ENCODE data around the gene MC1R.
"Not testable (repeated sequence)": the region's sequence is repeated elsewhere in the genome, so short reads cannot be mapped to it uniquely, and the experiment has no call there.

Gene MC1R

DNA sequence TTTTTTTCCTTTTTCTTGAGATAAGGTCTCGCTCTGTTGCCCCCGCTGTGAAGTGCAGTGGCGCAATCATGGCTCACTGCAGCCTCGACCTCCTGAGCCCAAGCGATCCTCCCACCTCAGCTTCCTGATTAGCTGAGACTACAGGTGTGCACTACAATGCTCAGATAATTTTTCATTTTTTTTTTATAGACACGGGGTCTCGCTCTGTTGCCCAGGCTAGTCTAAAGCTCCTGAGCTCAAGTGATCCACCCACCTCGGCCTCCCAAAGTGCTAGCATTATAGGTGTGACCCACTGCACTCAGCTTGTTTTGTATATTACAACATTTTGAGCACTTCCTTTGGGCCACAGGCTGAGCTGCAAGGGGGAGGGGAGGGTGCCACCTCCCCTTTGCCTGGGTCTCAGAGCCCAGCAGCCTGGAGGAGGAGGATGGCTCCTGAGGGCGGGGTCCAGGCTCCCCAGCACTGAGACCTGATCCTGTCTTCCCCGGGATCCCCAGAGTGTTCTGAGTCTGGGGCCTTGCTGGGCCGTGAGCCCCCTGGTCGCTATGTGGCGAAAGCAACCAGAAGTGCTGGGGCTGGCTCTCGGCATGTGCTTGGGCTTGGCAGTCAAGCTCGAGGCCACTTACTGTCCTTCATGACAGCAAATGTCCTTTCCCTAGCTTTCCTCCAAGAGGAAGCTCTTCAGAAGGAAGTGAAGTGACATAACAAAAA lies 38.0 kb downstream of the MC1R start:
- DNase-seq (ENCODE audit: low read depth, low spot score), result no peak
- H3K27ac ChIP-seq, result no peak overlapping the region

DNA sequence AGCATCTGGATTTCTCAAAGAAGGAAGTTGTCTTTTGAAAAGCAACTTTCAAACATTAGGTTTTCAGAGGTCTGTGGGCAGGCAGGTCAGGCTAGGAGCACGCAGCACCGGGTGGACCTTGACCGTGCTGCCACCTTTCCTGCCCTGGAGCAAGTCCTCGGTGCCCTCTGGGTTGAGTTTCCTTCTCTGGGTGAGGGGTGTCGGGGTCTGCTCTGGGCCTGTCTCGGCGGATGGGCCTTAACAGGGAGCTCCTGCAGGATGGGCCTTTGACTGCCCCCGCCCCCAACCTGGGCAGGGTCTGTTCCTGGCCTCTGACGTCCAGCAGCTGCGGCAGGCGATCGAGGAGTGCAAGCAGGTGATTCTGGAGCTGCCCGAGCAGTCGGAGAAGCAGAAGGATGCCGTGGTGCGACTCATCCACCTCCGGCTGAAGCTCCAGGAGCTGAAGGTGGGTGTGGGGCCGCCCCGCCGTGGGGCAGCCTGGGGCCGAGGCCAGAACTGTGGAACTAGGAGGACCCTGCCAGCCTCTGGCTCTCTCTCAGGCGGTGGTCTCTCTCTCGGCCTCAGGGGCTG lies 38.6 kb downstream of the MC1R start:
- no peak for DNase-seq (ENCODE audit: low read depth, low spot score)
- no peak overlapping the region for H3K27ac ChIP-seq

DNA sequence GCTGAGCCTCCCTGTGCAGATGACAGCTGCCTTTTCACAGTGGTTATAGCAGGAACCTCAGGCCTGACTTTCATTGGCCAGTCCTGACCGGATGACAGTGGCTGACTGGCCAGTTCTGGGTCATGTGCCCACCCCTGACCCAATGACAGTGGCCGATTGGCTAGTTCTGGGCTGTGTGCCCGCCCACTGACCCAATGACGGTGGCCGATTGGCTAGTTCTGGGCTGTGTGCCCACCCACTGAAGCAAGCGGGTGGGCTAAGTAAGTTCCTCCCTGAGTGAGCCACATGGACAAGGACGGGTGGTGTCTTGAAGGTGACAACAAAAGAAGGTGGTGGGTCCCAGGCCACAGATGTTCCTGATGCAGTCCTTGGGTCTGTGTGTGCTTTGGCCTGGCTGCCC lies 39.4 kb downstream of the MC1R start:
- no peak overlapping the region for H3K27ac ChIP-seq
- DNase-seq (ENCODE audit: low read depth, low spot score), result no peak

DNA sequence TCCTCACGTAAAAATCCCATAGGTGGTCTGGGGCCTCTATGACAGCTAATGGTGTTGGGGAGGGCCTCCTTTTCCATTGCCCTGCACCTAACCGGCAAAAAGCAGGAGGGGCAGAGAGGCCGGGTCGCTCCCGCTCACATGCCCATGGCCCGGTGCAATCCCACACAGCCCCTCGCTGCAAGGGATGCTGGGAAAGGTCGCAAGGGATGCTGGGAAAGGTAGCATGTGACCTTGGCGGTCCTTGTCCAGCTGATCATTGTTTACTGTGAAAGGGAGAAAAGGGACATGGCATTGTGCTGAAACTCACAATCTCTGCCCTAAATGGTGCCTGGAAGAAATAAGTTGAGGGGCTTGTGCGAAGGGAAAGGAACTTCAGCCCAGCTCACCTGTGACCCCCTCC lies 39.9 kb downstream of the MC1R start:
- no peak for DNase-seq (ENCODE audit: low read depth, low spot score)
- H3K27ac ChIP-seq, result no peak overlapping the region

DNA sequence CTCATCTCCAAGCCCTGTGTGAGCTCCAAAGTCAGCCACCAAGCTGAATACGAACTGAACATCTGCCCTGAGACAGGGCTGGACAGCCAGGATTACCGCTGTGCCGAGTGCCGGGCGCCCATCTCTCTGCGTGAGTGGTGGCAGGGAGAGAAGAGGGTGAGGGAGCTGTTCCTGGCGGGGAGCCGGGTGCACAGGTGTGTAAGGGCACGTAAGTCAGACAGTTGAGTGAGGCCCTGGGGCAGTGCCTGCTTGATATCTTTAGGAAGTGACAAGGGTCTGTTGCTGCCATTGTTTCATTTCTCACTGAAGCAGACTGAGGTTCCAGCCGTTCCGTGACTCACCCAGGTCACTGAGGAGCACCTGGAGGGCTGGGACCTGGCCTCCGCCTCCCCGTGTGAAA lies 42.3 kb downstream of the MC1R start:
- no peak for DNase-seq (ENCODE audit: low read depth, low spot score)
- H3K27ac ChIP-seq, result no peak overlapping the region

DNA sequence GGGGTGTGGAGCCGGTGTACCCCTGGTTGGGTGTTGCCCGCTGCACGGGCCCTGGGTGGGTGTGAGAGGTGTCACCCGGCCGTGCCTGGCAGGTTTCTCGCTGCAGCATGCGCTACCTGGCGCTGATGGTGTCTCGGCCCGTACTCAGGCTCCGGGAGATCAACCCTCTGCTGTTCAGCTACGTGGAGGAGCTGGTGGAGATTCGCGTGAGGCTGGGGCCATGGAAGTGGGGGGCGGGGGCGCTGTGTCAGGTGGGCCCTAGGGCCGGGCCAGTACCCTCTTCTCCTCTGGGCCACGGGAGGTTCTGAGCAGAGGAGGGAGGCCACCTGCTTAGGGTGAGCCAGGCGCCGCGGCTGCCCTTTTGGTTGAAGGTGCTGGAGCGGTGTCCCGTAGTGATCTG lies 43.3 kb downstream of the MC1R start:
- no peak for DNase-seq (ENCODE audit: low read depth, low spot score)
- no peak overlapping the region for H3K27ac ChIP-seq

DNA sequence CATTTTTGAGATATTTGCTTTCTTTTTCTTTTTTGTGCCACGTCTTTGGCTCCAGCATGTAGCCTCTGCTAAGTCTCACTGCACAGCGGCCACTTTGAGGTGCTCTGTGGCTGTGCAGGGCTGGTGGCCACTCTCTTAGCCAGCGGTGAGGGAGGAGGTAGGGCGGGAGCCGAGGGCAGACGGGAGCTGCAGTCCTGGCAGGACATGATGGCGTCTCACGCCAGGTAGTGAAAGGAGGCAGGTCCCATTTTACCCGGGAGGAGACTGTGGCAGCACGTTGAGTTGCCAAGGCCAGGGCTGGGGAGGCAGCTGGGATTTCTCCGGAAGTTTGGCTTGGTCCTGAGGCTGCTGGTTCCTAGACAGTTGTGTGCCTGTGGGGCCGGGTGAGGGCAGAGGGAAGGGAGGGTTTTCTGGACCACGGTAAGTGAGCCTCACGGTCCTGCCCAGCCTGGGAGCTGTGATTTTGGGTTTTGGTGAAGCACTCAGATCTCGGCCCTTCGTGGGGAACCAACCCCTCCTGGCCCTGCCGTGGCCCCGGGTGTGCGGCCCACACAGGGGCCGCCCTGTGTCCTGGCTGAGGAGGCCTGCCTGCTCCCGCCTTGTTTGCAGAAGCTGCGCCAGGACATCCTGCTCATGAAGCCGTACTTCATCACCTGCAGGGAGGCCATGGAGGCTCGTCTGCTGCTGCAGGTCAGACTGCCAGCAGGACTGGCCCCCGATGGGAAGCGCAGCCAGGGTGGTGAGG lies 44.3 kb downstream of the MC1R start:
- no peak overlapping the region for H3K27ac ChIP-seq
- no peak for DNase-seq (ENCODE audit: low read depth, low spot score)

DNA sequence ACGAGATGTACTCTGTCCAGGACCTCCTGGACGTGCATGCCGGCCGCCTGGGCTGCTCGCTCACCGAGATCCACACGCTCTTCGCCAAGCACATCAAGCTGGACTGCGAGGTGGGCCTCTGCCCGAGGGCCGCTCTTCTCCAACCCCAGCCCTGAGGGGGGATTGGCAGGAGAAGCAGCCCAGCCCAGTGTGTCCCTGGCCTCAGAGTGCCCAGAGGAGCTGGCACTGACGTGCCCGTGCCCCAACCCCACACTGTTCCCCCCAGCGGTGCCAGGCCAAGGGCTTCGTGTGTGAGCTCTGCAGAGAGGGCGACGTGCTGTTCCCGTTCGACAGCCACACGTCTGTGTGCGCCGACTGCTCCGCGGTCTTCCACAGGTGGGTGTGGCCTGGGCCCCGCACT lies 45.5 kb downstream of the MC1R start:
- H3K27ac ChIP-seq, result no peak overlapping the region
- DNase-seq (ENCODE audit: low read depth, low spot score), result no peak

DNA sequence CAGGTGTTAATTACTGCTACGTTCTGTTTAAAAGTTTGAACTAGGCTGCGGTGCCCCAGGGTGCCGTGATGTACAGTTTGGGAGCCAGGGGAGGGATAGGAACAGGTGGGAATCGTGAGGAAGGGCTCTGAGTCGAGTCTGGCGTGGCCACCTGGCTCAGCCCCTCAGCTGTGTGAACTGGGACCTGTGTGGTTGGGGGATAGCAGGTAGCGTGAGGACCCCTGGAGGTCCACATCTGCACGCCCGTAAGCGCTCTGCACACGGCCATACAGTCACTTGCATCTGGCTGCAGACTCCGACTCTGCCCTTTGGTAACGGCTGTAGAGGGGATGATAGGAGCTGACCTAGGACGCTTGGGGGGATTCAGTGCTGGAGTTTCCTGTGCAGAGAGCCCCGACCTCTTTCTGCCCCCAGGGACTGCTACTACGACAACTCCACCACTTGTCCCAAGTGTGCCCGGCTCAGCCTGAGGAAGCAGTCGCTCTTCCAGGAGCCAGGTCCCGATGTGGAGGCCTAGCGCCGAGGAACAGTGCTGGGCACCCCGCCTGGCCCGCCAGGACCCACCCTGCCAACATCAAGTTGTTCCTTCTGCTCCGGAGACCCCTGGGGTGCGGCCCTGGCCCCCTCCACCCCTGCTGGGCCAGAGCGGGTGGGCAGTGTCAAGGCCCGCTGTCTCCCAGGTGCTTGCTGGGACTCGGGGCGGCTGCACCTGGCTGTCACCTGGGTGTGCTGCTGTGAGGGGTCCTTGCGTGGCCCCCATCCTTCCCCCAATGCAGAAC lies 47.0 kb downstream of the MC1R start:
- no peak for DNase-seq (ENCODE audit: low read depth, low spot score)
- H3K27ac ChIP-seq, result no peak overlapping the region

DNA sequence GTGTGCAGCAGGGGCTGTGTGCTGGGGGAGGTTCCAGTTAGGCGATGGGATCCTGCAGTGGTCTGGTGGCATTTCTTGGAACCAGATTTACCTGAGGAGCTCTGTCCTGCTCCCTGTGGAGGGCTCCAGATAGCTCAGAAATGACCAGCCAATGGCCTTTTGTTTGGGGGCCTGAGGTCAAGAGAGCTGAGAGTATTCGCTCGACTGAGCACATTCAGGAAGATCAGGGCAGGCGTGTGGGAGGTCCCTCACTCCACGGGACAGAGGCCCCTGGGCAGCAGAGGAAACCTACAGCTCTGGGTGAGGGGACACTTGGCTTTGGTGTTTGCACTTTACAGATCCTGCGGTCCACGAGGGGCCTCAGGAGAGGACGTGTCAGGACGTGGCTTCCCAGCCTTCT lies 48.1 kb downstream of the MC1R start:
- DNase-seq (ENCODE audit: low read depth, low spot score), result no peak
- no peak overlapping the region for H3K27ac ChIP-seq

DNA sequence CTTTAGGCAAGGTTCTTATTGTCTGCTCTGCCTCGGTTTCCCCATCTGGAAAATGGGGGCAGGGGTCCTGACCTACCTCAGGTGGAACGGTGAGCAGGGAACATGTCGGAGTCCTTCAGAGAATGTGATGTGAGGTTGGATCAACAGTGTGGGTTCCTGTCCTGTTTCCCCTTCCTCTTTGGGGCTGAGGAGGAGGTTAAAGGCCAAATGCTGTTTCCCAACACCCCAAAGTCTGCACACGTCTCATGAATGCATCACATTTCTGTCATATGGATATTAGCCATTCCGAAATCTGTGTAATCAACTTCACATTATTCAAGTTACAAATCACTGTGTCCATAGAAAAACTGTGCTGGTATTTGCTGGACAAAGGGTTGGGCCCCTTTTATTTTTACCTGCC lies 48.8 kb downstream of the MC1R start:
- not testable (repeated sequence) for H3K27ac ChIP-seq; DNase-seq (ENCODE audit: low read depth, low spot score)

DNA sequence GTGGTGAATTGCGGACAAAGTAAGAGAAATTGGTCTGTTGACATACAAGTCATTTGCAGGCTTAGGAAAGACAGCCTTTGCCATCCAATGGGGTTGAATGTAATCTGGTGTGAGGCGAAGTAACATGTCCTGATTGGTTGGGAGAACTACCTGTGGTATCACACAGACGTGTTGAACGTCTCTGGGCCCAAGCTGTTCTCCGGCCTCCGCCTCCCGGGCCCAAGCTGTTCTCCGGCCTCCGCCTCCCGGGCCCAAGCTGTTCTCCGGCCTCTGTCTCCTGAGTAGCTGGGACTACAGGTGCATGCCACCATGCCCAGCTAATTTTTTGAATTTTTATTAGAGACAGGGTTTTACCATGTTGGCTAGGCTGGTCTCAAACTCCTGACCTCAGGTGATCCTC lies 49.4 kb downstream of the MC1R start:
- not testable (repeated sequence) for DNase-seq (ENCODE audit: low read depth, low spot score); H3K27ac ChIP-seq

DNA sequence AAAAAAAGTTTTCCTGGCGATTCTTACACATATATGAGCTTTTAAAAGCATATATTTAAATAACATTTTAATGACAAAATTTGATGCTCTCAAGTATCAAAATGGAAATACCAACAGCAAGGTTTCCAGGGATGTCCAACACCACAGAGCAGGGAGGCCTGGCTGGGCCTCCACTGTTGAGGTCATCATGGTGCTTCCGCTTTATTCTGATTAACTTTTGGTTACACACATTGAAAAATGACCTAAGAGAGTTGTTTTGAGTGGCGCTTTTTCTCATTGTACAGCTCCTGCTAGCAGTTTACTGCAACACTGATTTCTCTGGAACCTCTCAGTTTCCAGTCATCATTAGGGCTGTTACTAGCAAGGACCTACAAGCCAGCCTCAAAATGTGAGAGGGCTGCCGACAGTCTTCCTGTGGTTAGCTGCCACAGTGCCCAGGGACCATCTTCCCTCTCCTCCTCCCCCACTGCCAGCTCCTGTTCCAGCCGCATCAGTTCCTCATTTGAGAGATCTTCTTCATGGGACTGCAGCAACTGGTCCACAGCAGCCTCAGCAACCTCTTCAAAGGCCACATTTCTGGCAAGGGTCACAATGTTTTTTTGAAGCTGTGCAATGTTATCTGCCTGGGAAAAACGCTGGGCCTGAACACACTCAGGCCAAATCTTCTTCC lies 51.2 kb downstream of the MC1R start:
- H3K27ac ChIP-seq, result no peak overlapping the region
- DNase-seq (ENCODE audit: low read depth, low spot score), result no peak
